ACC112 (cell line): ENCODE results near the gene MAML1.
"Not testable (repeated sequence)": the region's sequence is repeated elsewhere in the genome, so short reads cannot be mapped to it uniquely, and the experiment has no call there.

ENCODE experiments used
- H2AFZ ChIP-seq: fragments of 200-600 bp; sonication (generic); one replicate; pipeline ENCODE4 v1.6.0; 2017; ENCODE audit warnings: antibody characterized with exemption, low read length; ENCODE audit not compliant: unreplicated experiment
- H3K27ac ChIP-seq: fragments of 200-600 bp; sonication (generic); 2 replicates; pipeline ENCODE4 v1.5.1; 2014; ENCODE audit warnings: low read depth, mild to moderate bottlenecking, antibody characterized with exemption, low read length, moderate library complexity
- H3K27me3 ChIP-seq: fragments of 200-600 bp; sonication (generic); 2 replicates; pipeline ENCODE4 v1.6.1; 2014; ENCODE audit warnings: mild to moderate bottlenecking, antibody characterized with exemption, low read length, moderate library complexity, mixed read lengths; ENCODE audit not compliant: insufficient read depth
- H3K36me3 ChIP-seq: fragments of 200-600 bp; sonication (generic); 2 replicates; pipeline ENCODE4 v1.6.1; 2016; ENCODE audit warnings: mild to moderate bottlenecking, antibody characterized with exemption, low read length, moderate library complexity, mixed read lengths; ENCODE audit not compliant: insufficient read depth
- H3K4me1 ChIP-seq: fragments of 200-600 bp; sonication (generic); one replicate; pipeline ENCODE4 v1.6.1; 2016; ENCODE audit warnings: low read length, mixed read lengths; ENCODE audit not compliant: insufficient read depth, unreplicated experiment, control insufficient read depth
- H3K4me3 ChIP-seq: fragments of 200-600 bp; sonication (generic); 2 replicates; pipeline ENCODE4 v1.5.1; 2014; ENCODE audit warnings: mild to moderate bottlenecking, low read depth, low read length
- H3K79me2 ChIP-seq: fragments of 200-600 bp; sonication (generic); one replicate; pipeline ENCODE4 v1.6.0; 2016; ENCODE audit warnings: low read length; ENCODE audit not compliant: control insufficient read depth, unreplicated experiment, insufficient read depth

Gene MAML1

DNA sequence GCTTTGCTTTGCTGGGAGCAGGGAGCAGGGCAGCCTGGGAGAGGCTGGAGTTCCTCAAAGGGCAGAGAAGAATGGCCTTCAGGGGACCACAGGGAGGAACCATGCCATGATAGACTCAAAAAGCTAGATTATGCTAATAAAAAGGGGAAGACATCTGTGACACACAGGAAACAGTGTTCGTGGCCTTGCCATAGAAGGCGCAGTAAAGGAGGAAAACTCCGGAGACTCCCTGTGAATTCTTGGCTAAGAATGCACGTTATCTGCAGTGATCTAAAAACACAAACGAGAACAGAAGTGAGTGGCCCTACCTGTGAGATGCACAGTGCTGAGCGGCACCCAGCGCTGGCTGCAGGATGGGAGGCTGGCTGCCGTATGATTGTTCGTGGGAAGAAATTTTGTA is 45.3 kb downstream of the MAML1 start:
- Histone ChIP-seq H3K36me3 (peaks cover 18% of the 10 kb centered on the region; the same call in 1 of the 2 replicates), H3K79me2 (no peaks in the 10 kb centered on the region), H3K27me3 (no peaks in the 10 kb centered on the region)

GRCh38 chr5:179778591-179778990 is 46.0 kb downstream of the MAML1 start:
- Histone ChIP-seq H3K4me3 (no peak overlapping the region), H3K27ac (no peak overlapping the region), H3K27me3 (no peaks in the 10 kb centered on the region), H3K4me1 (no peaks in the 10 kb centered on the region), H3K36me3 (peaks cover 18% of the 10 kb centered on the region; the same call in 1 of the 2 replicates), H2AFZ (no peak overlapping the region), H3K79me2 (no peaks in the 10 kb centered on the region)

More for the DNA sequence above, 45.3 kb downstream of the MAML1 start:
- H3K4me1 ChIP-seq = no peaks in the 10 kb centered on the region
- H2AFZ ChIP-seq = no peak overlapping the region
- no peak overlapping the region for H3K27ac ChIP-seq
- no peak overlapping the region for H3K4me3 ChIP-seq

DNA sequence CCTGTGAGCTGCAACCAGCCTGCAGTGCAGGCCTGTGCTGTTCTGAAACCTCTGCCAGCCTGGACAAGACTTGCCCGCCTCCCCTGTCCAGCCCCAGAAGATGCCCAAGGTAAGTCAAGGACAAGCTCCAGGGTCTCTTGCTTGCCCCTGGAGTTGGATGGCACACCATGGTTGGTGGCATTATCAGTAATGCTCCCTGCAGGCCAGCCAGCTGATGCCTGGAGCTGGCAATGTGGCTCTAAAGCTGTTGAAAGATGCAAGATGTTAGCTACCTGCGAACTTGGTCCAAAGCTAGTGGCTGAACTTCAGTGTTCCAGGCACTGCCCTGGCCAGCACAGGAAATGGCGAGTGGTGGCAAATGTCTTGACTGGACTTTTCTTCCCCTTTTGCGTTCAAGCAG is 47.2 kb downstream of the MAML1 start:
- H3K36me3 ChIP-seq = peaks cover 13% of the 10 kb centered on the region; the same call in 1 of the 2 replicates
- no peaks in the 10 kb centered on the region for H3K79me2 ChIP-seq
- H3K4me1 ChIP-seq = no peaks in the 10 kb centered on the region
- H3K27ac ChIP-seq = no peak overlapping the region
- H3K4me3 ChIP-seq = no peak overlapping the region
- no peaks in the 10 kb centered on the region for H3K27me3 ChIP-seq
- no peak overlapping the region for H2AFZ ChIP-seq

- Histone ChIP-seq H3K27me3 (no peaks in the 10 kb centered on the region), H3K27ac (no peak overlapping the region), H3K4me1 (no peaks in the 10 kb centered on the region), H3K79me2 (no peaks in the 10 kb centered on the region), H3K4me3 (no peak overlapping the region), H3K36me3 (peaks cover 13% of the 10 kb centered on the region; the same call in 1 of the 2 replicates), H2AFZ (no peak overlapping the region)
Observed at GRCh38 chr5:179780362-179780761, 47.7 kb downstream of the MAML1 start.

- Histone ChIP-seq H3K4me3 (no peak overlapping the region), H3K36me3 (peaks cover 4% of the 10 kb centered on the region; the same call in 1 of the 2 replicates), H3K27ac (no peak overlapping the region), H3K4me1 (no peaks in the 10 kb centered on the region), H3K79me2 (no peaks in the 10 kb centered on the region), H2AFZ (no peak overlapping the region), H3K27me3 (no peaks in the 10 kb centered on the region)
Observed at GRCh38 chr5:179781846-179782245, 49.2 kb downstream of the MAML1 start.

- Histone ChIP-seq H3K36me3 (no peaks in the 10 kb centered on the region), H3K4me1 (no peaks in the 10 kb centered on the region), H3K27me3 (no peaks in the 10 kb centered on the region), H2AFZ (no peak overlapping the region), H3K4me3 (no peak overlapping the region), H3K27ac (no peak overlapping the region), H3K79me2 (no peaks in the 10 kb centered on the region)
Observed at GRCh38 chr5:179783128-179783527, 50.5 kb downstream of the MAML1 start.

GRCh38 chr5:179786861-179787260 is 54.2 kb downstream of the MAML1 start:
- H3K4me1 ChIP-seq = no peaks in the 10 kb centered on the region
- H3K27me3 ChIP-seq = no peaks in the 10 kb centered on the region
- no peak overlapping the region for H3K4me3 ChIP-seq
- H3K79me2 ChIP-seq = no peaks in the 10 kb centered on the region
- H2AFZ ChIP-seq = no peak overlapping the region
- no peaks in the 10 kb centered on the region for H3K36me3 ChIP-seq
- no peak overlapping the region for H3K27ac ChIP-seq

GRCh38 chr5:179788193-179788854 is 55.7 kb downstream of the MAML1 start:
- H3K79me2 ChIP-seq = no peaks in the 10 kb centered on the region
- H2AFZ ChIP-seq = no peak overlapping the region
- no peak overlapping the region for H3K4me3 ChIP-seq
- H3K4me1 ChIP-seq = no peaks in the 10 kb centered on the region
- H3K27ac ChIP-seq = no peak overlapping the region
- no peaks in the 10 kb centered on the region for H3K27me3 ChIP-seq
- no peaks in the 10 kb centered on the region for H3K36me3 ChIP-seq

GRCh38 chr5:179789278-179789677 is 56.7 kb downstream of the MAML1 start:
- not testable (repeated sequence) for H3K79me2 ChIP-seq, H3K27ac ChIP-seq, H3K36me3 ChIP-seq, H3K27me3 ChIP-seq, H2AFZ ChIP-seq, H3K4me1 ChIP-seq, H3K4me3 ChIP-seq

GRCh38 chr5:179791881-179792611 is 59.4 kb downstream of the MAML1 start:
- Histone ChIP-seq H3K79me2 (no peaks in the 10 kb centered on the region), H3K4me3 (no peak overlapping the region), H3K4me1 (peaks cover 6% of the 10 kb centered on the region), H3K36me3 (no peaks in the 10 kb centered on the region), H3K27ac (no peak overlapping the region), H2AFZ (no peak overlapping the region), H3K27me3 (no peaks in the 10 kb centered on the region)
